Trophoblast cell (in vitro differentiated cells and primary cell): Measurements from ENCODE around the gene EEF1A2.

Source experiments
- DNase-seq, 2 donors: peaks; one replicate each; pipeline ENCODE4 v3.0.0-alpha.2; 2016
- H2AFZ ChIP-seq: 2 replicates; pipeline ENCODE4 v1.6.1; 2013; ENCODE audit warnings: low read length, moderate library complexity, mild to moderate bottlenecking; ENCODE audit not compliant: insufficient read depth, poor library complexity
- H2AK5ac ChIP-seq: 2 replicates; pipeline ENCODE4 v1.6.1; 2013; ENCODE audit warnings: mild to moderate bottlenecking, low read length
- H2BK120ac ChIP-seq: 2 replicates; pipeline ENCODE4 v1.6.1; 2013; ENCODE audit warnings: low read length, mild to moderate bottlenecking, moderate library complexity; ENCODE audit not compliant: insufficient read depth, poor library complexity
- H2BK12ac ChIP-seq: 2 replicates; pipeline ENCODE4 v1.6.1; 2013; ENCODE audit warnings: mild to moderate bottlenecking, low read length, moderate library complexity
- H2BK5ac ChIP-seq: 2 replicates; pipeline ENCODE4 v1.6.1; 2013; ENCODE audit warnings: low read length, low read depth, moderate library complexity, mild to moderate bottlenecking; ENCODE audit not compliant: poor library complexity
- H3K14ac ChIP-seq: 2 replicates; pipeline ENCODE4 v1.6.1; 2013; ENCODE audit warnings: mild to moderate bottlenecking, low read length
- H3K18ac ChIP-seq: 2 replicates; pipeline ENCODE4 v1.6.1; 2013; ENCODE audit warnings: mild to moderate bottlenecking, low read length
- H3K23ac ChIP-seq: 2 replicates; pipeline ENCODE4 v1.6.1; 2013; ENCODE audit warnings: low read length
- H3K27ac ChIP-seq: 2 replicates; pipeline ENCODE4 v1.5.1; 2013; ENCODE audit warnings: low read depth, mild to moderate bottlenecking, inconsistent platforms, low read length, moderate library complexity
- H3K27me3 ChIP-seq: 2 replicates; pipeline ENCODE4 v1.6.1; 2013; ENCODE audit warnings: inconsistent platforms, mild to moderate bottlenecking, low read length, moderate library complexity; ENCODE audit not compliant: insufficient read depth
- H3K36me3 ChIP-seq, 2 experiments: 1 replicate in 1 of 2; 2 replicates in 1 of 2; pipeline ENCODE4 v1.6.1; 2013; ENCODE audit warnings: low read length in 2 of 2, mild to moderate bottlenecking in 2 of 2, moderate library complexity in 1 of 2; ENCODE audit not compliant: insufficient read depth in 2 of 2, control insufficient read depth in 1 of 2
- H3K4ac ChIP-seq: 2 replicates; pipeline ENCODE4 v1.6.1; 2013; ENCODE audit warnings: low read depth, mild to moderate bottlenecking, low read length, moderate library complexity
- H3K4me1 ChIP-seq, 2 experiments: 1 replicate in 1 of 2; 2 replicates in 1 of 2; pipeline ENCODE4 v1.6.1; 2013; ENCODE audit warnings: low read length in 2 of 2, mild to moderate bottlenecking in 2 of 2, moderate library complexity in 1 of 2; ENCODE audit not compliant: insufficient read depth in 2 of 2, control insufficient read depth in 1 of 2
- H3K4me2 ChIP-seq: 2 replicates; pipeline ENCODE4 v1.6.1; 2013; ENCODE audit warnings: inconsistent platforms, mild to moderate bottlenecking, low read length, moderate library complexity
- H3K4me3 ChIP-seq: 2 replicates; pipeline ENCODE4 v1.5.1; 2013; ENCODE audit warnings: mild to moderate bottlenecking, low read depth, low read length, inconsistent platforms
- H3K79me1 ChIP-seq: one replicate; pipeline ENCODE4 v1.6.1; 2013; ENCODE audit warnings: low read length
- H3K79me2 ChIP-seq: 2 replicates; pipeline ENCODE4 v1.6.1; 2013; ENCODE audit warnings: low read length, mild to moderate bottlenecking; ENCODE audit not compliant: control insufficient read depth, insufficient read depth, poor library complexity
- H3K9ac ChIP-seq: 2 replicates; pipeline ENCODE4 v1.6.1; 2013; ENCODE audit warnings: mild to moderate bottlenecking, low read length
- H3K9me3 ChIP-seq: 2 replicates; pipeline ENCODE4 v1.6.1; 2013; ENCODE audit warnings: low read depth, mild to moderate bottlenecking, control low read depth, inconsistent platforms, low read length; ENCODE audit not compliant: insufficient read depth
- H4K12ac ChIP-seq: 2 replicates; pipeline ENCODE4 v1.6.1; 2013; ENCODE audit warnings: low read depth, mild to moderate bottlenecking, low read length, moderate library complexity
- H4K8ac ChIP-seq: 2 replicates; pipeline ENCODE4 v1.6.1; 2013; ENCODE audit warnings: low read depth, mild to moderate bottlenecking, low read length, moderate library complexity
- H4K91ac ChIP-seq: one replicate; pipeline ENCODE4 v1.6.1; 2013; ENCODE audit warnings: low read depth, mild to moderate bottlenecking, low read length, moderate library complexity
- WGBS: extraction: QIAGEN DNeasy Blood & Tissue Kit; methylation state at CpG from one replicate; pipeline ENCODE4 v1.1.7; 2013; ENCODE audit warnings: missing lambda C conversion rate; ENCODE audit not compliant: insufficient read length, insufficient coverage; ENCODE audit errors: extremely low coverage; 5-methylcytosine and 5-hydroxymethylcytosine counted together

The EEF1A2 gene

DNA sequence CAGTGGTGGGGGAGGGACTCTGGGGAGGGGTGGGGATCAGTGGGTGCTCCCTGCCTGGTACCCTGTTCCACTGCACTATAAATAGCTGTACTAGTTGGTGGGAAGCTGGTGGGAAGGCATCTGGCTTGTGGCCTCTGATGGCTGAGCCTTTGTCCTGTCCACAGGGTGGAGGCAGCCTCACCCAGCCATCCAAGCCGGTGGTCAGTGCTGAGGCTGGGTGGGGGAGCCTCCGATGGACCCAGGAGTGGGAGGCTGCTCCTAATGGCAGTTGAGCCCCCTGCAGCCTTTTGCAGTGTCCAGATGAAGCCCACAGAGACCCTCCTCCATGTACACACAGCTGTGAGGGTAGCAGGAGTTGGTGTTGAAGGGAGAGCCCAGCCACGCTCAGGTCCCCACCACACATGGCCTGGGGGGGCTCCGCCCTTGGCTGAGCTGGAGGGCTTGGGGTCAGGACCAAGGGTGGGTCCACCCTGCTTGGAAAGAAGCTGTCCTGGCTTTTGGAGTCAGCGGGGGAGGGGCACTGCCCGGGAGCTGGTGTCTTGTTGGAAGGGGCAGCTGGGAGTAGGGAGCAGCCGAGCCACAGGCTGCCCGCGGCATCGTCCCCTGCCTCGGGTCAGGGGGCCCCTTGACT is 24.2 kb upstream of the EEF1A2 start:
- H3K23ac ChIP-seq: no peak overlapping the region
- no peaks in the 10 kb centered on the region for H3K27me3 ChIP-seq
- no CpG with 5 or more reads among the region's 11 CpGs for WGBS
- H3K4me3 ChIP-seq: no peak overlapping the region
- peaks cover 16% of the 10 kb centered on the region for H3K79me2 ChIP-seq
- peak overlapping the region; percentile 38 for H3K18ac ChIP-seq
- no peak overlapping the region for H2BK120ac ChIP-seq
- no peak overlapping the region for H2BK12ac ChIP-seq
- no peak for DNase-seq
- H3K4me1 ChIP-seq: peaks cover 19 to 28% of the 10 kb centered on the region in 2 experiments
- no peak overlapping the region for H4K8ac ChIP-seq
- peaks cover 13% of the 10 kb centered on the region for H3K79me1 ChIP-seq
- H4K12ac ChIP-seq: no peak overlapping the region
- H2BK5ac ChIP-seq: no peak overlapping the region
- H3K27ac ChIP-seq: no peak overlapping the region
- H3K4me2 ChIP-seq: no peak overlapping the region
- H2AK5ac ChIP-seq: no peak overlapping the region
- H2AFZ ChIP-seq: no peak overlapping the region
- peaks cover 19% of the 10 kb centered on the region in 2 experiments for H3K36me3 ChIP-seq
- H3K9me3 ChIP-seq: peaks cover 10% of the 10 kb centered on the region
- no peak overlapping the region for H3K9ac ChIP-seq
- H4K91ac ChIP-seq: no peak overlapping the region
- no peak overlapping the region for H3K4ac ChIP-seq
- H3K14ac ChIP-seq: no peak overlapping the region

DNA sequence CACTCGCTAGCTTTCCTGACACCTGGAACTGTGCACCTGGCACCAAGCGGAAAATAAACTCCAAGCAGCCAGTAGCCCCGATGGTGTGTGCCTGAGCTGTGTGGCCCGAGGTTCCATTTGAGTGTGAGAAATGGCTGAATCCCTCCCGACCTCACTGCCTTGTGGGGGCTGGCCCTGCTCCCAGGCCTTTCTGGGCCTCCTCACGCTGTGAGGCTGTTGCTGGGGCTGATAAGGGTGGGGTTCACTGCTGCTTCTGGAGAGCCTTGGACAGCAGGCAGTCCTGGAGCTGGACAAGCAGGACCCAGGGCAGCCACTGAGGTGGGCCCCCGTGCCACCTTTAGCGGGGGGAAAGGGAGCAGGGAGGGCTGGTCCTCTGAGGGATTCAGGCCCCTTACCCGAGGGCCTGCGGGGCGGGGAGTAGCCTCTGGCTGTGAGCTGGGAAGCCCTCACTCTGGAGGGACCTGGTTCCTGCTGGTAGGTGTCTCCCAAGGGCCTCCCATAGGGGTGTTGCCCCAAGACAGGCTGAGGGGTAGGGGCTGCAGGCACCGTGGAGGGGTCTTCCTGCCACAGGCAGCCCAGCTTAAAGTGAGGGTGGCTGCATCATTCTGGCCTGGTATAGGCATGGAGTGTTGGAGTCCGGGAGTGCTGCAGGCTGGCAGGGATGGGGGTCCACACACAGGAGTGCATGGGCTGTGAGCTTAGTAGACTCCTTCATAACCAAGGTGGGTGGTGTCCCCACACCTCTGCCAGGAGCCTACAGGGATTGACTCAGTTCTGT is 23.4 kb upstream of the EEF1A2 start:
- Histone ChIP-seq H3K18ac (peak overlapping the region; percentile 24), H3K4me2 (peak overlapping the region; percentile 55), H4K91ac (no peak overlapping the region), H4K12ac (peak overlapping the region; percentile 32), H3K4ac (peak overlapping the region; percentile 37), H2BK12ac (no peak overlapping the region), H2AFZ (no peak overlapping the region), H3K79me2 (peaks cover 16% of the 10 kb centered on the region), H3K23ac (no peak overlapping the region), H4K8ac (no peak overlapping the region), H3K9me3 (peaks cover 10% of the 10 kb centered on the region), H3K79me1 (peaks cover 13% of the 10 kb centered on the region), H3K27me3 (no peaks in the 10 kb centered on the region), H2AK5ac (no peak overlapping the region), H3K4me1 (peaks cover 19 to 28% of the 10 kb centered on the region in 2 experiments), H3K9ac (no peak overlapping the region), H3K4me3 (peak overlapping the region; percentile 34), H2BK5ac (no peak overlapping the region), H2BK120ac (no peak overlapping the region), H3K14ac (no peak overlapping the region), H3K27ac (no peak overlapping the region), H3K36me3 (peaks cover 19% of the 10 kb centered on the region in 2 experiments)
- WGBS: no CpG with 5 or more reads among the region's 13 CpGs
- no peak for DNase-seq

DNA sequence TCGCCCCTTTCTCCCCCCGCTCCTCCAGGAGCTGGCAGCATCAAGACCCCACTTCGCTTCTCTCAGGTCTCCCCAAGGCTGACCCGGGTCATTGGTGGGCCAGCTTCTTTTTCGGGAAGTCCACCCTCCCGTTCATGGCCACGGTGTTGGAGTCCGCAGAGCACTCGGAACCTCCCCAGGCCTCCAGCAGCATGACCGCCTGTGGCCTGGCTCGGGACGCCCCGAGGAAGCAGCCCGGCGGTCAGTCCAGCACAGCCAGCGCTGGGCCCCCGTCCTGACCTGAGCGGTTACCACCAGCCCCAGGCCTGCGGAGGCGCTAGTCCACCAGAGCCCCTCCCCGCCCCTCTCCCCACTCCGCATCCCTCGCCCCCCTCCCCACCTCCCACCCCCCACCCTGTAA is 22.7 kb upstream of the EEF1A2 start:
- H3K9me3 ChIP-seq: peaks cover 10% of the 10 kb centered on the region
- no peak overlapping the region for H3K27ac ChIP-seq
- H3K79me1 ChIP-seq: peaks cover 13% of the 10 kb centered on the region
- H3K4me1 ChIP-seq: peaks cover 19 to 28% of the 10 kb centered on the region in 2 experiments
- peak overlapping the region; percentile 41 for H3K4ac ChIP-seq
- no peak overlapping the region for H2AK5ac ChIP-seq
- H3K4me2 ChIP-seq: peak overlapping the region; percentile 99
- peak overlapping the region; percentile 11 for H2BK120ac ChIP-seq
- H3K9ac ChIP-seq: peak overlapping the region; percentile 86
- no CpG with 5 or more reads among the region's 23 CpGs for WGBS
- peak overlapping the region; percentile 77 for H4K91ac ChIP-seq
- no peak overlapping the region for H2BK12ac ChIP-seq
- peak overlapping the region; percentile 84 for H4K12ac ChIP-seq
- peak overlapping the region; percentile 18 for H3K14ac ChIP-seq
- peak overlapping the region; percentile 96 for H3K4me3 ChIP-seq
- DNase-seq: no peak
- H3K36me3 ChIP-seq: peaks cover 19% of the 10 kb centered on the region in 2 experiments
- no peak overlapping the region for H4K8ac ChIP-seq
- H3K79me2 ChIP-seq: peaks cover 16% of the 10 kb centered on the region
- no peak overlapping the region for H3K23ac ChIP-seq
- no peak overlapping the region for H2BK5ac ChIP-seq
- H2AFZ ChIP-seq: peak overlapping the region; percentile 37
- peak overlapping the region; percentile 77 for H3K18ac ChIP-seq
- H3K27me3 ChIP-seq: no peaks in the 10 kb centered on the region

DNA sequence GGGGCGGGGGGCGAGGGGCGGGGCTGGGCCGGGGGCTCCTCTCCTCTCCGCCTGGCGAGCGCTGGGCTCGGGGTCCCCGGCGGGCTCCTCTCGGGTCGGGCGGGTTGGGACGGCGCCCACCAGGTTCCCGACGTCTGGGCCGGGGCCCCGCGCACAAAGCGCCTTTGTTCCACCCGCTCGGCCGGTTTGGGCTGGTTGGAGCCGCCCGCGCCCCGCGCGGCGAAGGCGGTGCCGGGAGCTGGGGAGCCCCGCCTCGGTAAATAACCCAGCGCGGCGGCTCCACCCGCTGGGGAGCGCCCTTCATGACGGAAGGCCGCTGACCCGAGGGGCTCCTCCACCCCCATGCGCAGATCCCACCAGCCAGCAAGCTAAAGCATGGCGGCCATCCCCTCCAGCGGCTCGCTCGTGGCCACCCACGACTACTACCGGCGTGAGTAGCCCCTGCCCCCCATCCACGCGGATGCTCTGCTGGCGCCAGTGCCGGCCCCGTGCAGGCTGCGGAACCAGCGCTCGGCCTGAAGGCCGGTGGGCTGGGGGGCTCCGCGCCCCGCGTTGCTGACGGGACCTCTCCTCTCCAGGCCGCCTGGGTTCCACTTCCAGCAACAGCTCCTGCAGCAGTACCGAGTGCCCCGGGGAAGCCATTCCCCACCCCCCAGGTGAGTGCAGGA is 22.2 kb upstream of the EEF1A2 start:
- Histone ChIP-seq H4K12ac (peak overlapping the region; percentile 84), H3K4me2 (peak overlapping the region; percentile 99), H2AFZ (peak overlapping the region; percentile 37), H2AK5ac (peak overlapping the region; percentile 1), H3K9me3 (peaks cover 10% of the 10 kb centered on the region), H3K18ac (peak overlapping the region; percentile 77), H3K4me1 (peaks cover 19 to 28% of the 10 kb centered on the region in 2 experiments), H2BK120ac (no peak overlapping the region), H3K4me3 (peak overlapping the region; percentile 96), H2BK5ac (peak overlapping the region; percentile 58), H3K36me3 (peaks cover 19% of the 10 kb centered on the region in 2 experiments), H2BK12ac (no peak overlapping the region), H3K14ac (peak overlapping the region; percentile 76), H3K23ac (no peak overlapping the region), H3K79me2 (peaks cover 16% of the 10 kb centered on the region), H3K27ac (peak overlapping the region; percentile 57), H4K8ac (peak overlapping the region; percentile 57), H3K9ac (peak overlapping the region; percentile 86), H4K91ac (peak overlapping the region; percentile 77), H3K79me1 (peaks cover 13% of the 10 kb centered on the region), H3K27me3 (no peaks in the 10 kb centered on the region), H3K4ac (peak overlapping the region; percentile 41)
- WGBS: no CpG with 5 or more reads among the region's 68 CpGs
- peak in 1 of 2 donors; percentile 25 for DNase-seq
